Umbilical cord (tissue), 2 donors: ENCODE measurements around the gene TSTD2. TPM values are rescaled to one million over a fixed set of nuclear protein-coding genes. Genes with fewer than 3 reads are reported as not detected.

Source experiments
- DNase-seq: peaks from one replicate; pipeline ENCODE4 v3.0.0-alpha.2; 2015; ENCODE audit warnings: low spot score
- total RNA-seq: library from RNA; depleted of rRNA; stranded (reverse); fragments of >200 nt; gene quantifications from one replicate; pipeline ENCODE4 v1.2.3, GENCODE V29; 2014; ENCODE audit warnings: low replicate concordance; ENCODE audit not compliant: insufficient read depth

TSTD2 gene
- total RNA-seq, result 17.6 TPM

- DNase-seq, result peak; percentile 99
Observed at GRCh38 chr9:97632985-97633858, at the start of gene TSTD2, which contains the start of gene NCBP1. Gene TSTD2, minus strand, starts transcription at chr9:97633368. Its CDS starts 5,806 bp downstream, at chr9:97627562. Gene NCBP1, plus strand, starts transcription at chr9:97633821. Its CDS starts 61 bp downstream, at chr9:97633882.

GRCh38 chr9:97682242-97682641 lies 49.1 kb upstream of the TSTD2 start:
- DNase-seq, result no peak

GRCh38 chr9:97675655-97676054 lies 42.5 kb upstream of the TSTD2 start:
- no peak for DNase-seq

- DNase-seq, result no peak
Observed at GRCh38 chr9:97673922-97674321, 40.8 kb upstream of the TSTD2 start.

GRCh38 chr9:97672403-97672802 lies 39.2 kb upstream of the TSTD2 start:
- no peak for DNase-seq

- no peak for DNase-seq
Observed at GRCh38 chr9:97670586-97670985, 37.4 kb upstream of the TSTD2 start.

- no peak for DNase-seq
Observed at GRCh38 chr9:97668485-97668884, 35.3 kb upstream of the TSTD2 start.

- peak; percentile 9 for DNase-seq
Observed at GRCh38 chr9:97666907-97667686, 33.9 kb upstream of the TSTD2 start.

- no peak for DNase-seq
Observed at GRCh38 chr9:97665742-97666141, 32.6 kb upstream of the TSTD2 start.

- no peak for DNase-seq
Observed at GRCh38 chr9:97660847-97661246, 27.7 kb upstream of the TSTD2 start.

GRCh38 chr9:97660340-97660739 lies 27.2 kb upstream of the TSTD2 start:
- DNase-seq, result peak; percentile 10

GRCh38 chr9:97659771-97660170 lies 26.6 kb upstream of the TSTD2 start:
- no peak for DNase-seq

GRCh38 chr9:97658707-97659106 lies 25.5 kb upstream of the TSTD2 start:
- DNase-seq, result no peak

GRCh38 chr9:97651646-97652045 lies 18.5 kb upstream of the TSTD2 start:
- no peak for DNase-seq

- DNase-seq, result no peak
Observed at GRCh38 chr9:97647996-97648395, 14.8 kb upstream of the TSTD2 start.

GRCh38 chr9:97645720-97646119 lies 12.6 kb upstream of the TSTD2 start:
- no peak for DNase-seq

- DNase-seq, result no peak
Observed at GRCh38 chr9:97640325-97640724, 7.2 kb upstream of the TSTD2 start.

- DNase-seq, result no peak
Observed at GRCh38 chr9:97638666-97639065, 5.5 kb upstream of the TSTD2 start.

- DNase-seq, result no peak
Observed at GRCh38 chr9:97636903-97637302, 3.7 kb upstream of the TSTD2 start.

GRCh38 chr9:97635026-97635425 lies 1.9 kb upstream of the TSTD2 start:
- DNase-seq, result no peak

- no peak for DNase-seq
Observed at GRCh38 chr9:97633859-97634490, 807 bp upstream of the TSTD2 start.
